Esophagus muscularis mucosa (tissue), 4 donors: ENCODE results near the gene NAV2. TPM values are rescaled to one million over a fixed set of nuclear protein-coding genes. Genes with fewer than 3 reads are reported as not detected.

Source experiments
- DNase-seq: peaks from one replicate; pipeline ENCODE4 v3.0.0-alpha.2; 2017; ENCODE audit errors: extremely low spot score
- H3K27ac ChIP-seq, 4 donors: fragments of 200-600 bp; sonication (generic); replicated peaks in 1 of 4; 1 replicate in 3 of 4; 2 replicates in 1 of 4; pipeline ENCODE4 v1.5.1; 2016 to 2019; ENCODE audit warnings: mild to moderate bottlenecking in 1 of 4
- H3K27me3 ChIP-seq, 4 donors: fragments of 200-600 bp; sonication (generic); one replicate each; pipeline versions ENCODE4 v1.5.1 to v1.6.0; 2016 to 2019
- H3K36me3 ChIP-seq, 4 donors: fragments of 200-600 bp; sonication (generic); one replicate each; pipeline ENCODE4 v1.5.1; 2016 to 2019
- H3K4me1 ChIP-seq, 4 donors: fragments of 200-600 bp; sonication (generic); one replicate each; pipeline ENCODE4 v1.5.1; 2016 to 2019
- H3K4me3 ChIP-seq, 4 donors: fragments of 200-600 bp; sonication (generic); 1 replicate in 2 of 4; 2 replicates in 2 of 4; pipeline ENCODE4 v1.5.1; 2016 to 2019; ENCODE audit warnings: mild to moderate bottlenecking in 4 of 4, moderate library complexity in 1 of 4
- H3K9me3 ChIP-seq, 4 donors: fragments of 200-600 bp; sonication (generic); 1 replicate in 3 of 4; 2 replicates in 1 of 4; pipeline ENCODE4 v1.5.1; 2016 to 2019
- EP300 ChIP-seq: sonication (generic); formaldehyde crosslinking; IDR thresholded peaks from one replicate; pipeline ENCODE4 v1.6.1; 2017; ENCODE audit warnings: antibody characterized with exemption
- POLR2A ChIP-seq: fragments of 450-650 bp; IDR thresholded peaks from one replicate; pipeline ENCODE4 v1.6.1; 2017; ENCODE audit warnings: antibody characterized with exemption, moderate library complexity, mild to moderate bottlenecking, low read depth
- POLR2AphosphoS5 ChIP-seq, 2 donors: sonication (generic); formaldehyde crosslinking; IDR thresholded peaks; one replicate each; pipeline ENCODE4 v1.6.1; 2017; ENCODE audit warnings: antibody characterized with exemption in 2 of 2
- WGBS: methylation state at CpG from one replicate; pipeline ENCODE4 v1.1.5; 2018; 5-methylcytosine and 5-hydroxymethylcytosine counted together
- intact Hi-C: fragments of 100-400 bp; cut with DNase I; formaldehyde crosslinking; loops from one replicate; pipeline ENCODE4 v1.15.1; 2023
- total RNA-seq, 4 donors: library from RNA; depleted of rRNA; stranded (reverse); fragments of >200 nt; gene quantifications; one replicate each; pipeline versions ENCODE4 v1.1.0 to v1.2.1, GENCODE V29; 2016
- TF ChIP-seq, protein P1 (sequence below), 3 experiments: fragments of 200-600 bp in 2 of 3; fragments of 450-650 bp in 1 of 3; sonication (generic) in 2 of 3; IDR thresholded peaks; one replicate each; pipeline ENCODE4 v1.5.1; 2017 to 2019; ENCODE audit warnings: antibody characterized with exemption in 3 of 3, mild to moderate bottlenecking in 2 of 3, moderate library complexity in 1 of 3

Gene NAV2
- total RNA-seq, 4 donors from 2014 or later: 21.9 to 57.0 (median 37.5) TPM

DNA sequence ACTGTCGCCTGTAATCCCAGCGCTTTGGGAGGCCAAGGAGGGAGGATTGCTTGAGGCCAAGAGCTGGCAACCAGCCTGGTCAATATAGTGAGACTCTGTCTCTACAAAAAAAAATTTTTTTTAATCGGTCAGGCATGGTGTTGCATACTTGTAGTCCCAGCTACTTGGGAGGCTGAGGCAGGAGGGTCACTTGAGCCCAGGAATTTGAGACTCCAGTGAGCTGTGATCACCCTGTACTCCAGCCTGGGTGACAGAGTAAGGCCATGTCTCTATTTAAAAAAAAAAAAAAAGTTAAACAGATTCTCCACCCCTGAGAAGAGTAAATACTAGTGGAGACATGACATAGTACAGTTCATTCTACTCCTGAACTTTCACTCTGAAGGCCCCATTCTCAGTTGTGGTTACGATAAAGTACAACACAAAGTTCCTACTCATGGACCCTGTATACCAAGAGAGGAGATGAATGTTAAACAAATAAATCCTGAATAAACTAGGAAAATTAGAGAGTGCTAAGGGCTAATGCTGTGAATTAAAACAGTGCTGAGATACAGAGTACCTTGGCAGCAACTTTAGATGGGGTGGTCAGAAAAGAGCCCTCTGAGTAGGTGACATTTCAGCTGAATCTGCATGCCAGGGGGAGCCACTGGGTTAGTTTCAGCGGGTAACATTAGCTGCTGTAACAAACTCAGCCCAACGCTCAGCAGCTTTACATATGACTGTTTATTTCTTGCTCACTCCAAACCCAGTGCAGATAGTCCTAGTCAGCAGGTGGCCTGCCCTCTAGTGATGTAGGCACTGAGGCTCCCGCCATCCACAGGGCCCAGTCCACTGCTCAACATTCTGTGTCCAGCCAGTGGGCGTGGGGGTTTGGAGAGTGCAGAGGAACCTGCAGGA is 372.5 kb downstream of the NAV2 start:
- intact Hi-C loops: no loop called here
- H3K4me3 ChIP-seq: no peak overlapping the region

DNA sequence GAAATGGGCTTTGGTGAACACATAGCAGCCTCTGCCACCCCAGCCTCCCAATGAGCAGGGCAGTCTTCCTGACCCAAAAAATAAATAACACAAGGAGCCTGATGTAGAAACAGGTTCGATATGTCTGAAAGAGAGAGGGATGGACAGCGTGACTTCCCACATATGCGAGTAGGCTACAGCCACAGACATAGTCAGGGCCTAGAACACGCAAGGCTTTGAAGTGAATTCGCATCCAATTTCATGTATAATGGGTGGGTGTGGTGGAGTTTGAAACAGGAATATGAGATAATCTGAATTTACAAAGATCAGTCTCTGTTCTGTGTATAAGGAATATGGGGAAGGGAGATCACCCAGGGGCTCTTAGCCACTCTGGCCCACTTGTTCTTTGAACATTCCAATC is 373.3 kb downstream of the NAV2 start:
- peaks cover 0 to 14% (median 9%) of the 10 kb centered on the region in 4 donors for H3K4me1 ChIP-seq
- H3K36me3 ChIP-seq: peaks cover 27 to 98% (median 81%) of the 10 kb centered on the region in 4 donors
- no peak overlapping the region for H3K4me3 ChIP-seq
- H3K27ac ChIP-seq: no peak overlapping the region
- TF ChIP-seq POLR2AphosphoS5 (IDR thresholded peaks at IDR 0.05): no peak
- no peak for TF ChIP-seq EP300
- TF ChIP-seq, protein P1, sequence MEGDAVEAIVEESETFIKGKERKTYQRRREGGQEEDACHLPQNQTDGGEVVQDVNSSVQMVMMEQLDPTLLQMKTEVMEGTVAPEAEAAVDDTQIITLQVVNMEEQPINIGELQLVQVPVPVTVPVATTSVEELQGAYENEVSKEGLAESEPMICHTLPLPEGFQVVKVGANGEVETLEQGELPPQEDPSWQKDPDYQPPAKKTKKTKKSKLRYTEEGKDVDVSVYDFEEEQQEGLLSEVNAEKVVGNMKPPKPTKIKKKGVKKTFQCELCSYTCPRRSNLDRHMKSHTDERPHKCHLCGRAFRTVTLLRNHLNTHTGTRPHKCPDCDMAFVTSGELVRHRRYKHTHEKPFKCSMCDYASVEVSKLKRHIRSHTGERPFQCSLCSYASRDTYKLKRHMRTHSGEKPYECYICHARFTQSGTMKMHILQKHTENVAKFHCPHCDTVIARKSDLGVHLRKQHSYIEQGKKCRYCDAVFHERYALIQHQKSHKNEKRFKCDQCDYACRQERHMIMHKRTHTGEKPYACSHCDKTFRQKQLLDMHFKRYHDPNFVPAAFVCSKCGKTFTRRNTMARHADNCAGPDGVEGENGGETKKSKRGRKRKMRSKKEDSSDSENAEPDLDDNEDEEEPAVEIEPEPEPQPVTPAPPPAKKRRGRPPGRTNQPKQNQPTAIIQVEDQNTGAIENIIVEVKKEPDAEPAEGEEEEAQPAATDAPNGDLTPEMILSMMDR (IDR thresholded peaks at IDR 0.05): no peak
- TF ChIP-seq POLR2A: no peak
- 97% methylated on average over 5 of the region's 5 CpGs for WGBS
- no peak for DNase-seq
- H3K27me3 ChIP-seq: no peaks in the 10 kb centered on the region
- H3K9me3 ChIP-seq: no peaks in the 10 kb centered on the region
- intact Hi-C loops: no loop called here

More for the DNA sequence above, 372.5 kb downstream of the NAV2 start:
- WGBS: 87% methylated on average over 8 of the region's 8 CpGs
- Histone ChIP-seq H3K27me3 (no peaks in the 10 kb centered on the region), H3K36me3 (peaks cover 27 to 99% (median 81%) of the 10 kb centered on the region in 4 donors), H3K4me1 (peaks cover 0 to 10% (median 6%) of the 10 kb centered on the region in 4 donors), H3K27ac (no peak overlapping the region), H3K9me3 (no peaks in the 10 kb centered on the region)
- TF ChIP-seq POLR2A (no peak), POLR2AphosphoS5 (IDR thresholded peaks at IDR 0.05) (no peak), EP300 (no peak)
- TF ChIP-seq, protein P1 (IDR thresholded peaks at IDR 0.05): no peak
- DNase-seq: no peak

DNA sequence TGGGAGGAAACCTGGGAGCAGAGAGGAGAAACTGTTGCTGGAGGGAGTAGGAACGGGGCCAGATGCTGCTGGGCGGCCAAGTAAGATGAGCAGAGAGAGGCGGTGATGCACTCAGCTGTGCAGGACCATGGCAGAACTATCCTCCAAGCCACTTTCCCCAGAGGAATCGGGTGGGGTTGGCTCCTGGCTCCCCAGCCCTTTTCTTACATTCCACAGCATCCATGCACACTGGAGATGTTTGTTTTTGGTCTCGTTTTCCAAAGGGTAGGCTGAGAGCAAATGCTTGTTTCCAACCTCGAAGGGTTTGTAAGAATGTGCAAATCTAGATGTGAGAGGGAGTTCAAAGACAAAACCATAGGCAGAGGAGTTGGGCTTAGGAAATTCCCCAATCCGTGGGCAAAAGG is 374.5 kb downstream of the NAV2 start:
- Histone ChIP-seq H3K27me3 (no peaks in the 10 kb centered on the region), H3K36me3 (peaks cover 29 to 98% (median 82%) of the 10 kb centered on the region in 4 donors), H3K4me3 (no peak overlapping the region), H3K9me3 (no peaks in the 10 kb centered on the region), H3K4me1 (peaks cover 0 to 14% (median 9%) of the 10 kb centered on the region in 4 donors), H3K27ac (no peak overlapping the region)
- intact Hi-C loops: no loop called here
- no peak for DNase-seq
- TF ChIP-seq POLR2A (no peak), POLR2AphosphoS5 (IDR thresholded peaks at IDR 0.05) (no peak), EP300 (no peak)
- TF ChIP-seq, protein P1 (IDR thresholded peaks at IDR 0.05): no peak
- 78% methylated on average over 7 of the region's 7 CpGs for WGBS

DNA sequence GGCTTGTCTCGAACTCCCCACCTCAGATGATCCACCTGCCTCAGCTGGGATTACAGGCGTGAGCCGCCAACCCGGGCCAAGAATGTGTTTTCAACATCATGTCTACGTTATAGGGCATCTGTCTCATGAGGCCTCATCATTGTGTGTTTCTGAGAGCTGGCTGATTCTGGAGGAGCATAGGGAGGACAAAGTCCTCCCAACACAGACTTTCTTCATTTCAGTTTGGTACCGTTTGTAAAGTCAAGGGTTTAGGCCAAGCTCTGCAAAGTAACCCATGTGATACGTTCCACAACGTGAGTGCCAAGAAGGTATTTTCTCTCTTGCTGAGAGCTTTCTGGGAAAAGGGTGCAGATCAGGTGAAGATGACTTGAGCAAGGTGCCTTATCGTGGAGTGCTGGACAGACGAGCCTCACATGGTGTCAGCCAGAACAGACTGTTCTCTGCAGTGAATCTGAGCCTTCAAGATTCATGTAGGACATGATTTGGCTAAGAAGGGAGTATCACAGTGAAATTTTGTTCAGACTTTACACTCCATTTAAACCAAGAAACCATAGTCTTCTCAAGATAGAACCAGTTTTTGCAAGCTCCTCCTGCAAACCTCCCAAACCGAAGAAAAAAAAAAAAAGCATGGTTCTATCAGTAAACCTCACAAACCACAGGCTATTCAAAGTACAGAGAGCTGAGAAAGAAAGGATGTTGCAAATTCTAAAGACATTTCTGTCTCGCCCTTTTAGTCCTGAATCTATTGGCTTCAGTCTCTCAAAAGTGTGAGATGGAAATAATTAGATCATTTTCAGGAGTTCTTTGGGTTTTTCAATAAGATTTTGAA is 376.0 kb downstream of the NAV2 start:
- Histone ChIP-seq H3K36me3 (peaks cover 16 to 98% (median 82%) of the 10 kb centered on the region in 4 donors), H3K4me3 (no peak overlapping the region), H3K27ac (no peak overlapping the region), H3K27me3 (no peaks in the 10 kb centered on the region), H3K9me3 (no peaks in the 10 kb centered on the region), H3K4me1 (peaks cover 0 to 14% (median 9%) of the 10 kb centered on the region in 4 donors)
- intact Hi-C loops: no loop called here
- no peak for TF ChIP-seq POLR2A
- no peak for TF ChIP-seq EP300
- peak; percentile 12 for TF ChIP-seq POLR2AphosphoS5 (IDR thresholded peaks at IDR 0.05)
- TF ChIP-seq, protein P1 (IDR thresholded peaks at IDR 0.05): no peak
- 76% methylated on average over 12 of the region's 12 CpGs for WGBS
- DNase-seq: no peak
